ENCODE results near the gene PTPRN2.

- TF ChIP-seq CTCF (IDR thresholded peaks at IDR 0.05) (no peak), POLR2A (IDR thresholded peaks at IDR 0.05) (no peak), EP300 (IDR thresholded peaks at IDR 0.05) (no peak)
These were observed 590.2 kb downstream of the PTPRN2 start for GRCh38 chr7:157997471-157997870.
